Globus pallidus (tissue), 1 donor: ENCODE results near the gene NAMPT.

Experiments
- DNase-seq: peaks from one replicate; pipeline ENCODE4 v3.0.0-alpha.2; 2015; ENCODE audit warnings: low spot score

NAMPT gene

DNA sequence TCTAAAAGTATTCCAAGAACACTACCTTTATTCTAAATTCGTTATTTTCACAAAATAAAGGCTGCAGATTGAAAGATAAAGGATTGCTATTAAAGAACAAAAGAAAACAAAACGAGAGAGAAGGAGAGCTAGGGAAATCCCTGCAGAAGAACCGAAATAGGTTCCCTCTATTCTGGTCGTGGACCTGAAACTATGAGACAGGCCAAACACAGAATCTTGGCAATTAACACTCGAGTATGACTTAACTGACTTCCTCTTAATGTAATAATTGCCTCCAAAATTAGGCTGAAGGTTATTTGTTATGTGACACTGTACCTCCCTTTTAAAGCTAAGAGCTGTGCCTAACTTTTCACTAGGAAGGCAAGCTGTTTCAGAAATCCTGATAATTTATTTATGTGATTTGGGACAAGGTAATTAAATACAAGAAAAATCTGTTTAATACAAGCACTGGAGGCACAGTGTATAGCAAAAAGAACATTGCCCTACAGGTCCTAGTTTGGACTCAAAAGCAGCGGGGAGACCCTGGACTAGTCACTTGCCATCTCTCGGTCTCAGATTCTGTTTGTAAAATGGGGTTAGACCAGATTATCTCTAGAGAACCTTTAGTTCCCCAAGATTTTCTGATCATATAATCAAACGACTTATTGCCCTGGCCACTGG is 11.6 kb downstream of the NAMPT start:
- no peak for DNase-seq

DNA sequence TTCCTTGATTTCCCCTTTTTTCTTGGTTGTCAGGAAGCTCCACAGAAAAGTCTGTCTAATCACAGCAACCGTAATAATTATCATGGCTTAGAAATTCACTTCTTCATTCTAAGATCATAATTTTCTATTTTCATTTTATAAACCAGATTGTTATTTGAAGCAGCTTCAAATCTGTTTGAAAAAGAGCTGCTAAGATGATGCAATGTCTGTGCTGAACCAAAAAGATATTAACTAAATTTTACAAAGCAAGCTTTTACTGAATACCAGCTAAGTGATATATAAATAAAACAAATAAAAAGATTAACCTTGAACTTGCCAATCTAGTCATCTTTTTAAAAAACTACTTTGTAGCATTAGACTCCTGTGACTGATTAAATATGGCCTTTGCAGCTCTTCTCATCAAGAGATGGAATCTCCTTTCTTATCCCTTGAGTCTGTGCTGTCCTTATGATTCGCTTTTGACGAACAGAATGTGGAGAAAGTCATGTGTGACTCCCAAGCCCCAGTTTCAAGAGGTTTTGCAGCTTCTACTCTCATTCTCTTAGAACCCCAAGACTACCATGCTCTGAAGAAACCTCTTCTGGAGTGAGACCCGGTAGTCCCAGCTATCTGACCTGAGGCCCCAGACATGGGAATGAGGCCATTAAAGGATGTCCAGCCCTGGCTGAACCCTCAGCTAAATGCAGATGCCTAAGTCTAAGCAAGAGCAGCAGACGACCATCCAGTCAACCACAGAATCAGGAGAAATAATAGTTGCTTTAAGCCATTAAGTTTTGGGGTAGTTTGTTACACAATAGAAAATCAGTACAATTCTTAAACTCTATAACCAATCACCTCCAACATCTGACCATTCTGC is 14.4 kb downstream of the NAMPT start:
- no peak for DNase-seq

GRCh38 chr7:106269254-106269961 is 15.4 kb downstream of the NAMPT start:
- no peak for DNase-seq

- DNase-seq, result no peak
Observed at GRCh38 chr7:106265133-106265532, 19.6 kb downstream of the NAMPT start.

DNA sequence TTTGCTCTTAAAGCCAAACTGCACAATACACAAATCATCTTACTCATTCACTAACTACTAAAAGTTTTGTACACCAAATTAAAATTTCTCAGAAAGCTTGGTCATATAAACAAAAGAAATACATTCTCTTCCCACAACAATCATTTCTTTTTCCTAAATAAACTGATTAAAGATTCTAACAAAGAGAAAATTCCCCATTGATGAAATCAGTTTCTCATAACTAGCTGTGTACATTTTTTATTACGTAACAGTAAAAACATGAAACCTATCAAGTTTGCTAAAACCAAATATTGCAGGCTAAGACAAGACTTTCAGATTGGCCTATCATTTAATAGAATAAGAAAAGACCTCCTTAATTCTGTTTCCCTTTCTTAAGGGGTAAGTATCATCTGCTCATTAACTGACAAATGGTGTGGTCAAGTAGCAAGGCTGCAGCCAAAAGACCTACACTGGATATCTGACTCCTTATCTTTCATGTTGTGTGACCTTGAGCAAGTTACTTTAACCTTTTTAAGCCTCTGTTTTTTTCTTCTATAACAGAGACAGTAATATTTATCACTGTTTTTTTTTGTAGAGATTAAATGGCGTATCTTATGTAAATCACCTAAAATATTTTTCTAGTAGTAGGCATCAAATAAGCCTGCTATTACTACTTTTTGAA is 22.4 kb downstream of the NAMPT start:
- DNase-seq, result no peak

DNA sequence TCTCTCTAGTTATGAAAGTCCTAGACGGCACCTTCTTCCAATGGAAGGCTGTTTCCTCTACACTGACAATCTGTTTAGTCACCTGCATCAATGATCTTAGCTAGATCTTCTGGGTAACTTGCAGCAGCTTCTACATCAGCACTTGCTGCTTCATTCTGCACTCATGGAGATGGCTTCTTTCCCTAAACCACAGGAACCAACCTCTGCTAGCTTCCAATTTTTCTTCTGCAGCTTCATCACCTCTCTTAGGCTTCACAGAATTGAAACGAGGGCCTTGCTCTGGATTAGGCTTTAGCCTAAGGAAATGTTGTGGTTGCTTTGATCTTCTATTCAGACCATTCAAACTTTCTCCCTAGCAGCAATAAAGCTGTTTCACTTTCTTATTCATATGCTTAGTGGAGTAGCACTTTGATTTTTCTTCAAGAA is 24.6 kb downstream of the NAMPT start:
- DNase-seq, result no peak

- no peak for DNase-seq
Observed at GRCh38 chr7:106258789-106259188, 26.0 kb downstream of the NAMPT start.

- no peak for DNase-seq
Observed at GRCh38 chr7:106257752-106258151, 27.0 kb downstream of the NAMPT start.

DNA sequence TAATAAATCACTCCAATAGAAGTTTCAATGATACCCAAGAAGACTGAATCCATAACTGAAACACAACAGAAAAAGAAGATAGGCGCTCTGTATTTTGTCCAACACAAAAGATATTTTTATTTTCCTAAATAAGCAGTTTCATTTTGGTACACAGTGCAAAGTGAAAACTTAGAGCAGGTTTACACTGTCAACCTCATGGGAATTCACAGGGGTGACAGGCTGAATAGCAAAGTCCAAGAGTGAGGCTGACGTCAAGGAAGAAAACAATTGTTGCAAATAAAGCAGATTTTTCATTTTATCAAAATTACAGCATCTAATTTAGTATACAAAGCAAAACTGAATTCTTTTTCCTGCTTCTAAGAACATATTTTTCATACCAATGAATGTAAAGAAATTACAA is 28.6 kb downstream of the NAMPT start:
- DNase-seq, result no peak

GRCh38 chr7:106255246-106255645 is 29.5 kb downstream of the NAMPT start:
- DNase-seq, result no peak

GRCh38 chr7:106254525-106255116 is 30.2 kb downstream of the NAMPT start:
- DNase-seq, result no peak

GRCh38 chr7:106252568-106252967 is 32.2 kb downstream of the NAMPT start:
- no peak for DNase-seq

DNA sequence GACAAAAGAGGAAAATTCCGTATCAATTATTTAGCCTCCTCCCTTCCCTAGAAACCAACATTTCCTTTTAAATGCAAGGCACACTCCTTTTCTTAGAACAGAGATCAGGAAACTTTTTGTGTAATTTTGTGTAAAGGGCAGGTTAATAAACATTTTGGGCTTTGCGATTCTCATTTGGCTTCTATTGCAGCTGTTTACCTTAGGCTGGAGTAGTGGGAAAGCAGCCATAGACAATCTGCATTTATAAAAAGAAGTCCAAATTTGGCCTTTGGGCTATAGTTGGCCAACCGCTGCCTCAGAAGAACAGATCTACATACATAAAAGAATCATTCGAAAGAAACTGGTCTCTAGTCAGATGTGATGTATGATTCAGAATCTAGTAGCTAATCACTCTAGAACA is 35.3 kb downstream of the NAMPT start:
- no peak for DNase-seq

- no peak for DNase-seq
Observed at GRCh38 chr7:106248600-106248999, 36.2 kb downstream of the NAMPT start.

GRCh38 chr7:106247841-106248240 is 36.9 kb downstream of the NAMPT start:
- no peak for DNase-seq

- DNase-seq, result no peak
Observed at GRCh38 chr7:106246902-106247711, 37.7 kb downstream of the NAMPT start.

DNA sequence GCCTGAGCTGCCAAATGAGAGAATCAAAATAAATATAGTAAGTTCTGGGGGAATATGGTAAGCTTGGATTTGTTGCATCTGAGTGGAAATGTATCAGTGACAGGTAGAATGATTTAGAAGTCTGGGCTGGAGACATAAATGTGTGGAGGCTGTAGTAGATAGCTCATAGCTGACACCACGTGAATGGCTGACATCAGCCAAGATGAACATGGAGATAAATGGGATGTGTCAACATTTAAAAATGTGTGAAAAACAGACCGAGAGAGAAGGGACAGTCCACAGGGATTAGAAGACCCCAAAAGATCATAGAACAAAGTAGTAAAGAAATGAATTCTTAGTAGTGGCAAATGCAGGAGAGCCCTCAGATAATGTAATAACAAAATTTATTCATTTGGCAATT is 40.9 kb downstream of the NAMPT start:
- DNase-seq, result no peak

DNA sequence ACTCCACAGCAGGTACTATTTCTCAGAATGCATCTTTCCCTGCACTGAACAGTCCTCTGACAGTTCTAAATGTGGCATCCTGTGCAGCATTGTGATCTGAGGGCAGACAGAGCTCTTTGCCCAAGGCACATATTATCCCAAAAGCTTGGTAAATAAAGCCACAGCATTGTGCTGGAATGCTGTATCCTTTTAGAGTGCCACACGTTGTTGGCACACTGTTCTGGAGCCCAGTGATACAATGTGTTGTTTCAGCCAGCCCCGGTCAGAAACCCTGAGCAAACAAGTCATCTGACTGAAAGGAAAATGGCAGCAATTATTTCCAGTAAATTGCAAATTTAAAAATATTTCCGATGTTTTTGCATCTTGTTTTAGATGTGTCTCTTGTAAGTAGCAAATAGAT is 45.4 kb downstream of the NAMPT start:
- DNase-seq, result peak; percentile 9

GRCh38 chr7:106238830-106239229 is 46.0 kb downstream of the NAMPT start:
- DNase-seq, result no peak

- DNase-seq, result no peak
Observed at GRCh38 chr7:106236065-106236464, 48.7 kb downstream of the NAMPT start.

DNA sequence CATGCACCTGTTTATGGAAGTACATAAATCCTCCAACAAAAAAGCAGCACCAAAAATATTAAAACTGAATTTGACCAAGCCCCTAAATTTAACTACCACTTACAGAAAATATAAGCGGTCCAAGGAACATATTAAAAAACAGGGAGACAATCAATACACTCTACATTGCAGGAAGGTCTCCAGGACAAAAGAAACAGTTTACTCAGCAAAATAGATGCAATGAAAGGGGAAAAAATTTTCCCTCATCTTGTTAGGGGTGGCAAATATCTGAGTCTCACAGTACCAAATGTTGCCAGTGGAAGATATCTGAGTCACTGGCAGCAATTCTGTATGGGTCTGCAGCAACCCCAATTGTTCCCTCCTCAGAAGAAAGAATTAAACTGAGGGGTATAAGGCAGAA is 50.4 kb downstream of the NAMPT start:
- DNase-seq, result no peak
